ENCODE measurements around the gene NR1D1. TPM values are rescaled to one million over a fixed set of nuclear protein-coding genes. Genes with fewer than 3 reads are reported as not detected.
"Not testable (repeated sequence)": the region's sequence is repeated elsewhere in the genome, so short reads cannot be mapped to it uniquely, and the experiment has no call there.

Gene NR1D1
- polyA plus RNA-seq (2013, experiment 1 of 2), result 6.1 TPM
- polyA plus RNA-seq (2013, experiment 2 of 2), result 5.5 TPM

DNA sequence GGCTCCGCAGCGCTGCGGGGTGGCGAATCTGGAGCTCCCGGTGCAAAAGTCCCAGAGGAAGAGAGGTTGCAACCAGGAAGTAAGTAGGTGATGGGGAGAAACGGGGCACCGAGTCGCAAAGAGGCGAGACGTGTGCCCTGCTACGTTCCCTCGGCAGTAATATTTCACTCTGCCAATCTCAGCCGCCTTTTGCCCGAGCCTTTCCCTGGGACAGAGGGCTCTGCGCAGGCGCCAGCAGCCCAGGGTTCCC lies at the start of gene NR1D1:
Gene NR1D1 (minus strand): TSS at position 171 of the 250 bp plus-strand sequence. CDS start 495 bp downstream, outside the sequence.
- peaks cover 16% of the 10 kb centered on the region for H3K79me1 ChIP-seq (replicated peaks; ENCODE audit: low read length, poor library complexity, severe bottlenecking)
- H2BK120ac ChIP-seq (ENCODE audit: low read depth, low read length), result peak within 1 kb of the TSS; percentile 45
- H4K8ac ChIP-seq (ENCODE audit: low read length), result peak within 1 kb of the TSS; percentile 43
- peak within 1 kb of the TSS; percentile 76 to 96 for H2BK12ac ChIP-seq (ENCODE audit: low read length in 2 of 2)
- peaks cover 22 to 27% of the 10 kb centered on the region in 2 experiments for H3K36me3 ChIP-seq (ENCODE audit: control insufficient read depth in 1 of 2, insufficient read depth in 2 of 2, low read depth in 1 of 2, low read length in 2 of 2)
- peak within 1 kb of the TSS; percentile 74 for H4K91ac ChIP-seq (ENCODE audit: low read length)
- no peaks in the 10 kb centered on the region for H3K9me3 ChIP-seq (ENCODE audit: control insufficient read depth, low read length)
- peak within 1 kb of the TSS; percentile 96 for H3K9ac ChIP-seq (ENCODE audit: low read length)
- peak within 1 kb of the TSS in 1 of 2 experiments; percentile 83 for H3K23ac ChIP-seq (ENCODE audit: low read length in 2 of 2)
- WGBS, result 0% methylated on average over 13 of the region's 16 CpGs
- H2AFZ ChIP-seq (ENCODE audit: low read depth, low read length), result peak within 1 kb of the TSS; percentile 46
- H3K4me2 ChIP-seq (ENCODE audit: low read length, poor library complexity, severe bottlenecking), result peak within 1 kb of the TSS; percentile 94
- H2BK5ac ChIP-seq (ENCODE audit: low read depth, low read length, poor library complexity, severe bottlenecking), result peak within 1 kb of the TSS; percentile 77
- H3K4ac ChIP-seq (ENCODE audit: low read depth in 1 of 2, low read length in 2 of 2), result peak within 1 kb of the TSS; percentile 80 to 89
- peak within 1 kb of the TSS; percentile 77 for H3K27ac ChIP-seq (ENCODE audit: low read length, poor library complexity, severe bottlenecking)
- DNase-seq, result no peak
- H2BK15ac ChIP-seq (ENCODE audit: low read depth, poor library complexity, severe bottlenecking), result peak within 1 kb of the TSS; percentile 39
- H3K4me3 ChIP-seq (ENCODE audit: insufficient read depth in 1 of 2, low read depth in 1 of 2, low read length in 2 of 2), result peak within 1 kb of the TSS; percentile 61 to 93
- H3K14ac ChIP-seq (ENCODE audit: low read length in 2 of 2), result peak within 1 kb of the TSS in 1 of 2 experiments; percentile 96
- H3K27me3 ChIP-seq (ENCODE audit: control insufficient read depth in 1 of 2, insufficient read depth in 1 of 2, low read length in 2 of 2), result no peaks in the 10 kb centered on the region
- peak within 1 kb of the TSS; percentile 80 for H2AK5ac ChIP-seq (ENCODE audit: low read length, severe bottlenecking)
- peaks cover 23% of the 10 kb centered on the region for H3K4me1 ChIP-seq (ENCODE audit: control insufficient read depth, insufficient read depth, low read depth, low read length)
- H3K18ac ChIP-seq (ENCODE audit: low read depth in 1 of 2, low read length in 2 of 2), result peak within 1 kb of the TSS; percentile 60 to 92

DNA sequence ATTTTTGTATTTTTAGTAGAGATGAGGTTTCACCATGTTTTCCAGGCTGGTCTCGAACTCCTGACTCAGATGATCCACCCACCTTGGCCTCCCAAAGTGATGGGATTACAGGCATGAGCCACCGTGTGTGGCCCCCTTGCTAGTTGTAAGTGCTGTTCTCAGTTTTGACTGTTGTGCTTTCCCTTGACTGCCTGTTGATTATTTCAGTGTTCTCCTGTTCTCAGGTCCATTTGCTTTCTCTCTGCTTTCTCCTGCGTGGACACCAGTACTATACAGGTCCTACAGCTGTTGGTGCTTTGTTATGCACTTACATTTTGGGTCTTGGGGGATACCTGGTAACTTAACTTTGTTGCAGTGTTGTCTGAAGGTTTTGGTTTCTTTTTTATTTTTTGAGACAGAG lies 48.1 kb upstream of the NR1D1 start:
- no peak overlapping the region for H3K9ac ChIP-seq (ENCODE audit: low read length)

DNA sequence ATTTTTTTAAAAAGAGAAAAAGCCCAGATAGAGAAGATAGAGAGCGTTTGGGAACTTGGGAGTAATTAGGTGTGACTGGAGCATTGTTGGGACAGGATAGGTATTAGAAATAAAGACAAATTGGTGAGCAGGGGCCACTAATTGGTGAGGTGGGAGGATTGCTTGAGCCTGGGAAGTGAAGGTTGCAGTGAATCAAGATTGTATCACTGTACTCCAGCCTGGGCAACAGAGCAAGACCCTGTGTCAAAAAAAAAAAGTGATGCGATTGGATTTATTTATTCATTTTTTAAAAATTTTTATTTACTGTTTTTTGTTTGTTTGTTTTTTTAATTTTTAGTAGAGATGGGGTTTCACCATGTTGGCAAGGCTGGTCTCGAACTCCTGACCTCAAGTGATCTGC lies 45.1 kb upstream of the NR1D1 start:
- H2AFZ ChIP-seq (ENCODE audit: low read depth, low read length), result no peak overlapping the region
- no peak overlapping the region for H3K27ac ChIP-seq (ENCODE audit: low read length, poor library complexity, severe bottlenecking)
- no peak overlapping the region for H3K4me2 ChIP-seq (ENCODE audit: low read length, poor library complexity, severe bottlenecking)
- H4K91ac ChIP-seq (ENCODE audit: low read length), result no peak overlapping the region
- H3K9me3 ChIP-seq (ENCODE audit: control insufficient read depth, low read length), result no peaks in the 10 kb centered on the region
- H3K36me3 ChIP-seq (ENCODE audit: control insufficient read depth in 1 of 2, insufficient read depth in 2 of 2, low read depth in 1 of 2, low read length in 2 of 2), result peaks cover 40 to 73% of the 10 kb centered on the region in 2 experiments
- no peak overlapping the region for H3K18ac ChIP-seq (ENCODE audit: low read depth in 1 of 2, low read length in 2 of 2)
- no peaks in the 10 kb centered on the region for H3K4me1 ChIP-seq (ENCODE audit: control insufficient read depth, insufficient read depth, low read depth, low read length)
- H2BK12ac ChIP-seq (ENCODE audit: low read length in 2 of 2), result no peak overlapping the region
- no peak overlapping the region for H3K4me3 ChIP-seq (ENCODE audit: insufficient read depth in 1 of 2, low read depth in 1 of 2, low read length in 2 of 2)
- no peak overlapping the region for H3K9ac ChIP-seq (ENCODE audit: low read length)
- H2BK15ac ChIP-seq (ENCODE audit: low read depth, poor library complexity, severe bottlenecking), result no peak overlapping the region
- no peak overlapping the region for H3K14ac ChIP-seq (ENCODE audit: low read length in 2 of 2)
- H3K23ac ChIP-seq (ENCODE audit: low read length in 2 of 2), result no peak overlapping the region
- no peak overlapping the region for H2BK120ac ChIP-seq (ENCODE audit: low read depth, low read length)
- no peak overlapping the region for H2AK5ac ChIP-seq (ENCODE audit: low read length, severe bottlenecking)
- no peak overlapping the region for H2BK5ac ChIP-seq (ENCODE audit: low read depth, low read length, poor library complexity, severe bottlenecking)
- H3K4ac ChIP-seq (ENCODE audit: low read depth in 1 of 2, low read length in 2 of 2), result no peak overlapping the region
- 100% methylated on average over 2 of the region's 3 CpGs for WGBS
- peaks cover 16% of the 10 kb centered on the region for H3K79me1 ChIP-seq (replicated peaks; ENCODE audit: low read length, poor library complexity, severe bottlenecking)
- no peak overlapping the region for H4K8ac ChIP-seq (ENCODE audit: low read length)
- no peak for DNase-seq
- H3K27me3 ChIP-seq (ENCODE audit: control insufficient read depth in 1 of 2, insufficient read depth in 1 of 2, low read length in 2 of 2), result no peaks in the 10 kb centered on the region

More for the DNA sequence above, 48.1 kb upstream of the NR1D1 start:
- Histone ChIP-seq H3K4me2 (ENCODE audit: low read length, poor library complexity, severe bottlenecking) (no peak overlapping the region), H2BK120ac (ENCODE audit: low read depth, low read length) (no peak overlapping the region), H3K4ac (ENCODE audit: low read depth in 1 of 2, low read length in 2 of 2) (no peak overlapping the region), H4K91ac (ENCODE audit: low read length) (no peak overlapping the region), H4K8ac (ENCODE audit: low read length) (no peak overlapping the region), H2AFZ (ENCODE audit: low read depth, low read length) (no peak overlapping the region), H3K4me3 (ENCODE audit: insufficient read depth in 1 of 2, low read depth in 1 of 2, low read length in 2 of 2) (no peak overlapping the region), H3K36me3 (ENCODE audit: control insufficient read depth in 1 of 2, insufficient read depth in 2 of 2, low read depth in 1 of 2, low read length in 2 of 2) (peaks cover 41 to 70% of the 10 kb centered on the region in 2 experiments), H3K9me3 (ENCODE audit: control insufficient read depth, low read length) (no peaks in the 10 kb centered on the region), H2BK12ac (ENCODE audit: low read length in 2 of 2) (no peak overlapping the region), H3K79me1 (replicated peaks; ENCODE audit: low read length, poor library complexity, severe bottlenecking) (peaks cover 11% of the 10 kb centered on the region), H2BK5ac (ENCODE audit: low read depth, low read length, poor library complexity, severe bottlenecking) (no peak overlapping the region), H2BK15ac (ENCODE audit: low read depth, poor library complexity, severe bottlenecking) (no peak overlapping the region), H2AK5ac (ENCODE audit: low read length, severe bottlenecking) (no peak overlapping the region), H3K27ac (ENCODE audit: low read length, poor library complexity, severe bottlenecking) (no peak overlapping the region), H3K27me3 (ENCODE audit: control insufficient read depth in 1 of 2, insufficient read depth in 1 of 2, low read length in 2 of 2) (no peaks in the 10 kb centered on the region), H3K23ac (ENCODE audit: low read length in 2 of 2) (no peak overlapping the region), H3K4me1 (ENCODE audit: control insufficient read depth, insufficient read depth, low read depth, low read length) (no peaks in the 10 kb centered on the region), H3K14ac (ENCODE audit: low read length in 2 of 2) (no peak overlapping the region), H3K18ac (ENCODE audit: low read depth in 1 of 2, low read length in 2 of 2) (no peak overlapping the region)
- no peak for DNase-seq
- WGBS, result 94% methylated on average over 3 of the region's 3 CpGs

DNA sequence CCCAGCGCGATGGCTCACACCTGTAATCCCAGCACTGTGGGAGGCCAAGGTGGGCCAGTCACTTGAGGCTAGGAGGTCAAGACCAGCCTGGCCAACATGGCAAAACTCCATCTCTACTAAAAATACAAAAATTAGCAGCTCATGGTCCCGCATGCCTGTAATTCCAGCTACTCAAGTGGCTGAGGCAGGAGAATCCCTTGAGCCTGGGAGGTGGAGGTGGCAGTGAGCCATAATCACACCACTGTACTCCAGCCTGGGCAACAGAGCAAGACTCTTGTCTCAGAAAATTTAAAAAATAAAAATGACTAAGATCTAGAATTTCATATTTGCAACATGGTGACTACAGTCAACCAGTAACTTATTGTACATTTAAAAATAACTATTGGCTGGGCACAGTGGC lies 42.8 kb upstream of the NR1D1 start:
- not testable (repeated sequence) for H2BK12ac ChIP-seq (ENCODE audit: low read length in 2 of 2); H3K4me1 ChIP-seq (ENCODE audit: control insufficient read depth, insufficient read depth, low read depth, low read length); H3K27ac ChIP-seq (ENCODE audit: low read length, poor library complexity, severe bottlenecking); H3K14ac ChIP-seq (ENCODE audit: low read length in 2 of 2); H3K27me3 ChIP-seq (ENCODE audit: control insufficient read depth in 1 of 2, insufficient read depth in 1 of 2, low read length in 2 of 2); H3K18ac ChIP-seq (ENCODE audit: low read depth in 1 of 2, low read length in 2 of 2); H4K91ac ChIP-seq (ENCODE audit: low read length); H3K23ac ChIP-seq (ENCODE audit: low read length in 2 of 2); H3K9me3 ChIP-seq (ENCODE audit: control insufficient read depth, low read length); H3K4me3 ChIP-seq (ENCODE audit: insufficient read depth in 1 of 2, low read depth in 1 of 2, low read length in 2 of 2); H2AFZ ChIP-seq (ENCODE audit: low read depth, low read length); H3K9ac ChIP-seq (ENCODE audit: low read length); H2BK15ac ChIP-seq (ENCODE audit: low read depth, poor library complexity, severe bottlenecking); H2AK5ac ChIP-seq (ENCODE audit: low read length, severe bottlenecking); H3K4me2 ChIP-seq (ENCODE audit: low read length, poor library complexity, severe bottlenecking); DNase-seq; H3K4ac ChIP-seq (ENCODE audit: low read depth in 1 of 2, low read length in 2 of 2); H4K8ac ChIP-seq (ENCODE audit: low read length); H2BK5ac ChIP-seq (ENCODE audit: low read depth, low read length, poor library complexity, severe bottlenecking); H2BK120ac ChIP-seq (ENCODE audit: low read depth, low read length)
- Histone ChIP-seq H3K36me3 (ENCODE audit: control insufficient read depth in 1 of 2, insufficient read depth in 2 of 2, low read depth in 1 of 2, low read length in 2 of 2) (peaks cover 24 to 52% of the 10 kb centered on the region in 2 experiments), H3K79me1 (replicated peaks; ENCODE audit: low read length, poor library complexity, severe bottlenecking) (peaks cover 14% of the 10 kb centered on the region)
- 100% methylated on average over 3 of the region's 3 CpGs for WGBS

Data from mesenchymal stem cell (in vitro differentiated cells and primary cell).